GM12878 (cell line): Measurements from ENCODE around the gene UQCRH. TPM values are rescaled to one million over a fixed set of nuclear protein-coding genes. Genes with fewer than 3 reads are reported as not detected.

Experiments used
- CREM ChIP-seq: IDR thresholded peaks from 2 replicates; pipeline ENCODE4 v1.6.1; 2014; ENCODE audit warnings: antibody characterized with exemption, low read depth
- IKZF2 ChIP-seq, 2 experiments: fragments of 450-650 bp; IDR thresholded peaks; 2 replicates each; pipeline ENCODE4 v1.6.1; 2017; ENCODE audit warnings: mild to moderate bottlenecking in 2 of 2, moderate library complexity in 2 of 2
- MLLT1 ChIP-seq: fragments of 450-650 bp; IDR thresholded peaks from 2 replicates; pipeline ENCODE4 v1.6.1; 2016; ENCODE audit warnings: mild to moderate bottlenecking
- NFYB ChIP-seq: IDR thresholded peaks from 2 replicates; pipeline ENCODE4 v1.6.1; 2011; ENCODE audit warnings: low read depth, mild to moderate bottlenecking, low read length, improper control_type of control experiment, moderate library complexity; ENCODE audit not compliant: insufficient read depth
- NRF1 ChIP-seq: conservative IDR thresholded peaks from 2 replicates; pipeline ENCODE4 v1.6.1; 2011; ENCODE audit warnings: mild to moderate bottlenecking, low read depth, low read length, improper control_type of control experiment
- PRDM15 ChIP-seq: fragments of 450-650 bp; formaldehyde crosslinking; IDR thresholded peaks from 2 replicates; pipeline ENCODE4 v1.4.0; 2020; ENCODE audit warnings: mild to moderate bottlenecking, moderate library complexity
- ZNF622 ChIP-seq: fragments of 450-650 bp; IDR thresholded peaks from 2 replicates; pipeline ENCODE4 v1.6.1; 2017; ENCODE audit warnings: mild to moderate bottlenecking, inconsistent platforms
- ZNF687 ChIP-seq: fragments of 450-650 bp; IDR thresholded peaks from 2 replicates; pipeline ENCODE4 v1.6.1; 2017; ENCODE audit warnings: mild to moderate bottlenecking, moderate library complexity
- polyA plus RNA-seq, 11 experiments: library from polyadenylated mRNA; depleted of rRNA in 4 of 11; unstranded in 6 of 11; stranded (reverse) in 5 of 11; fragments of >200 nt; fragmentation: Nextera tagmentation in 4 of 11; fragmentation: Illumina TruSeq in 1 of 11; extraction: Ambion mirVana in 4 of 11; extraction: Trizol in 1 of 11; gene quantifications; 1 replicate in 1 of 11; 2 replicates in 10 of 11; pipeline versions ENCODE4 v1.2.1 to v1.2.3, GENCODE V29; 2011 to 2016; ENCODE audit warnings: inconsistent platforms in 2 of 11, missing spikeins in 2 of 11, low read depth in 1 of 11
- total RNA-seq, 4 experiments: library from RNA; depleted of rRNA in 3 of 4; stranded (reverse); fragments of >200 nt in 3 of 4; fragmentation: Illumina TruSeq in 1 of 4; extraction: Trizol in 1 of 4; gene quantifications; 2 replicates each; pipeline versions ENCODE4 v1.2.1 to v1.2.3, GENCODE V29; 2013 to 2021

UQCRH gene
- total and polyA plus RNA-seq, 10 of the 15 experiments (the other 5 are each of a cell fraction or from before 2014, with no cell fraction given) = 363 to 1,782 (median 597) TPM

DNA sequence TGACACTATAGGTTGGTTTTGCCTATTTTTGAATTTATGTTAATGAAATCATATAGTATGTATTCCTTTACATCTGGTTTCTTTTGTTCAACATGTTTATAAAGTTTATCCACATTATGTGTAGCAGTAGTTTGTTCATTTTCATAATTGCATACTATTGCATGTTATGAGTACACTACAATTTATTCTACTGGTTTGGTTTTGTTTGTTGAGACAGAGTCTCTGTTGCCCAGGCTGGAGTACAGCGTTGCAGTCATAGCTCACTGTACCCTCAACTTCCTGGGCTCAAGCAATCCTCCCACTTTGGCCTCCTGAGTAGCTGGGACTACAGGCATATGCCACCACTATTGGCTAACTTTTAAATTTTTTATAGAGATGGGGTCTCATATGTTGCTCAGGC, 34.9 kb upstream of the UQCRH start (continued):
- no peak for TF ChIP-seq PRDM15 (CRISPR knock-in tag)
- TF ChIP-seq NRF1 = no peak
- TF ChIP-seq MLLT1 = no peak
- no peak for TF ChIP-seq IKZF2 (IDR thresholded peaks at IDR 0.05)
- no peak for TF ChIP-seq NFYB
- no peak for TF ChIP-seq CREM
- TF ChIP-seq ZNF622 = no peak
- TF ChIP-seq ZNF687 = no peak
